Lung (tissue), 12 donors: Measurements from ENCODE around the gene TAP2. TPM values are rescaled to one million over a fixed set of nuclear protein-coding genes. Genes with fewer than 3 reads are reported as not detected.

ENCODE experiments used
- ATAC-seq: fragments of 200-7000 bp; cut with Tn5 transposase; one replicate; pipeline ENCODE4 v1.9.1; 2020; ENCODE audit warnings: moderate number of reproducible peaks; ENCODE audit not compliant: insufficient read depth, low FRiP score
- DNase-seq, 3 donors: peaks; one replicate each; pipeline ENCODE4 v3.0.0-alpha.2; 2013 to 2017
- H3K27ac ChIP-seq, 2 donors: one replicate each; pipeline ENCODE4 v1.5.1; 2013; ENCODE audit warnings: mild to moderate bottlenecking in 2 of 2, moderate library complexity in 2 of 2, control low read depth in 1 of 2, inconsistent platforms in 1 of 2, low read depth in 1 of 2, low read length in 1 of 2
- H3K27me3 ChIP-seq, 3 donors: one replicate each; pipeline ENCODE4 v1.5.1; 2013; ENCODE audit warnings: low read length in 2 of 3; ENCODE audit not compliant: control insufficient read depth in 3 of 3, insufficient read depth in 3 of 3
- H3K36me3 ChIP-seq, 4 donors: one replicate each; pipeline ENCODE4 v1.5.1; 2013; ENCODE audit warnings: low read length in 4 of 4, mild to moderate bottlenecking in 1 of 4, moderate library complexity in 1 of 4; ENCODE audit not compliant: control insufficient read depth in 4 of 4, insufficient read depth in 4 of 4
- H3K4me1 ChIP-seq, 5 donors: one replicate each; pipeline ENCODE4 v1.5.1; 2013; ENCODE audit warnings: low read length in 5 of 5, mild to moderate bottlenecking in 2 of 5, moderate library complexity in 1 of 5; ENCODE audit not compliant: control insufficient read depth in 5 of 5, insufficient read depth in 5 of 5
- H3K4me3 ChIP-seq: one replicate; pipeline ENCODE4 v1.5.1; 2013; ENCODE audit warnings: mild to moderate bottlenecking, control low read depth, moderate library complexity
- H3K9ac ChIP-seq, 2 donors: one replicate each; pipeline ENCODE4 v1.5.1; 2013; ENCODE audit warnings: low read length in 2 of 2, control low read depth in 1 of 2; ENCODE audit not compliant: insufficient read depth in 1 of 2
- H3K9me3 ChIP-seq, 4 donors: one replicate each; pipeline ENCODE4 v1.5.1; 2013; ENCODE audit warnings: low read length in 3 of 4, mild to moderate bottlenecking in 1 of 4, moderate library complexity in 1 of 4; ENCODE audit not compliant: control insufficient read depth in 4 of 4, insufficient read depth in 3 of 4
- CTCF ChIP-seq: IDR thresholded peaks from 2 replicates; pipeline ENCODE4 v1.5.1; 2012; ENCODE audit warnings: mild to moderate bottlenecking; ENCODE audit errors: control extremely low read depth, extremely low read depth
- WGBS, 2 donors: extraction: QIAGEN DNeasy Blood & Tissue Kit; methylation state at CpG; one replicate each; pipeline ENCODE4 v1.1.7; 2013; 5-methylcytosine and 5-hydroxymethylcytosine counted together
- polyA plus RNA-seq, 2 donors: library from polyadenylated mRNA; stranded (reverse); fragments of 200-250 nt; gene quantifications; one replicate each; pipeline ENCODE4 v1.2.1, GENCODE V29; 2013
- total RNA-seq, 2 donors: library from RNA; depleted of rRNA in 1 of 2; stranded (reverse); fragments of >200 nt in 1 of 2; gene quantifications; one replicate each; pipeline ENCODE4 v1.2.1, GENCODE V29; 2014 to 2021
- donor health status: control.
- donor health status: control.
- donor health status: Bipolar disorder and iron deficiency.
- donor health status: healthy.
- donor health status: DM: yes; HTN: yes; CAD: no.

TAP2 gene
- total and polyA plus RNA-seq, 4 donors = 15.2 to 63.2 (median 42.0) TPM

GRCh38 chr6:32862725-32863124 is 24.2 kb upstream of the TAP2 start:
- H3K4me3 ChIP-seq = no peak overlapping the region
- peaks cover 0 to 35% (median 5%) of the 10 kb centered on the region in 3 donors for H3K27me3 ChIP-seq
- WGBS, 2 donors = 48 to 55% methylated on average over 3 of the region's 3 CpGs
- no peak for TF ChIP-seq CTCF
- no peak for ATAC-seq
- H3K4me1 ChIP-seq = peaks cover 0 to 14% (median 0%) of the 10 kb centered on the region in 5 donors
- peaks cover 0 to 10% (median under 1%) of the 10 kb centered on the region in 4 donors for H3K36me3 ChIP-seq
- DNase-seq = no peak
- H3K9me3 ChIP-seq = no peaks in the 10 kb centered on the region
- no peak overlapping the region for H3K27ac ChIP-seq
- no peak overlapping the region for H3K9ac ChIP-seq

- peaks cover 0 to 34% (median 0%) of the 10 kb centered on the region in 3 donors for H3K27me3 ChIP-seq
- ATAC-seq = no peak
- 68 to 86% methylated on average over 1 of the region's 1 CpG for WGBS, 2 donors
- no peak overlapping the region for H3K4me3 ChIP-seq
- H3K36me3 ChIP-seq = peaks cover 0 to 15% (median 1%) of the 10 kb centered on the region in 4 donors
- peaks cover 0 to 4% (median 0%) of the 10 kb centered on the region in 5 donors for H3K4me1 ChIP-seq
- peak overlapping the region in 1 of 2 donors; percentile 30 for H3K27ac ChIP-seq
- DNase-seq = no peak
- peak overlapping the region in 1 of 2 donors; percentile 8 for H3K9ac ChIP-seq
- TF ChIP-seq CTCF = no peak
- H3K9me3 ChIP-seq = no peaks in the 10 kb centered on the region
Measured at GRCh38 chr6:32860674-32861073, 22.1 kb upstream of the TAP2 start.

DNA sequence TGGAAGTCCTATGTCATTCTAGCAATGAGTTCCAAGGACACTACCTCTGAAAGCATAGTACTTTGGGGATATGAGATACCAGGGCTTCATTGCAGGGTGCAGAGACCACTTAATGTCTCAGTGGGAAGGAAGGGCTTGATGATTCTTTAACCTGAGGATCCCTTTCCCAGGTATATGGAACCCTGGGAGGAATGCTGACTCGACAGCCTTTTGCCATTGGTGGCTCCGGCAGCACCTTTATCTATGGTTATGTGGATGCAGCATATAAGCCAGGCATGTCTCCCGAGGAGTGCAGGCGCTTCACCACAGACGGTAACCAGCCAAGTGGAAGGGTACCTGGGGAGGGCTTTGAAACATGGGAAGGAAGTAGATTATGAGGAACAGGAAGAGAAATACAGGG is 19.7 kb upstream of the TAP2 start:
- Histone ChIP-seq H3K9me3 (no peaks in the 10 kb centered on the region), H3K36me3 (peaks cover 0 to 14% (median 1%) of the 10 kb centered on the region in 4 donors), H3K9ac (no peak overlapping the region), H3K27me3 (peaks cover 0 to 28% (median 0%) of the 10 kb centered on the region in 3 donors), H3K27ac (no peak overlapping the region), H3K4me3 (no peak overlapping the region), H3K4me1 (peaks cover 0 to 12% (median 0%) of the 10 kb centered on the region in 5 donors)
- TF ChIP-seq CTCF = no peak
- DNase-seq (no peak), ATAC-seq (no peak)
- 74 to 83% methylated on average over 5 of the region's 5 CpGs for WGBS, 2 donors
